Measurements from ENCODE around the gene NGB.

NGB gene

GRCh38 chr14:77225892-77226557 is 45.0 kb downstream of the NGB start:
- DNase-seq: no peak

GRCh38 chr14:77225254-77225653 is 45.8 kb downstream of the NGB start:
- no peak for DNase-seq

DNA sequence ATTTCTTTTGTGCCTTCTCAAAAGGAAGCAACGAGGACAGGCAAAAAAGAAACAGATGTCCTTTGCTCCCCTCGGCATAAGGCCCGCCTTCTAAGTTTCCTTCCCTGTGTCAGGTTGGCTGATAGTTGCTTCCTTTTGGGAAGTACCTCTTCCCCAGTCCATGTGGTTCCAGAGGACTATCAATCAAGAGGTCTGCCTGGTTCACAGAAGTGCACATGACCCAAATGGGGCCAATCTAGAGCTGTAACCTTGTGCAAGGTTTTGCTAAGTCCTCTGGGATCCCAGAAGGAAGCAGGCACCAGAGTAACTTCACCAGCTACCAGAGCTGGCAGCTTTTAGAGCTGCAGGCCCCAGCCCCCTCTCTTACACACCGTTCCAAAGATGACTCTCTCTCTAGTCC is 46.8 kb downstream of the NGB start:
- DNase-seq: no peak

DNA sequence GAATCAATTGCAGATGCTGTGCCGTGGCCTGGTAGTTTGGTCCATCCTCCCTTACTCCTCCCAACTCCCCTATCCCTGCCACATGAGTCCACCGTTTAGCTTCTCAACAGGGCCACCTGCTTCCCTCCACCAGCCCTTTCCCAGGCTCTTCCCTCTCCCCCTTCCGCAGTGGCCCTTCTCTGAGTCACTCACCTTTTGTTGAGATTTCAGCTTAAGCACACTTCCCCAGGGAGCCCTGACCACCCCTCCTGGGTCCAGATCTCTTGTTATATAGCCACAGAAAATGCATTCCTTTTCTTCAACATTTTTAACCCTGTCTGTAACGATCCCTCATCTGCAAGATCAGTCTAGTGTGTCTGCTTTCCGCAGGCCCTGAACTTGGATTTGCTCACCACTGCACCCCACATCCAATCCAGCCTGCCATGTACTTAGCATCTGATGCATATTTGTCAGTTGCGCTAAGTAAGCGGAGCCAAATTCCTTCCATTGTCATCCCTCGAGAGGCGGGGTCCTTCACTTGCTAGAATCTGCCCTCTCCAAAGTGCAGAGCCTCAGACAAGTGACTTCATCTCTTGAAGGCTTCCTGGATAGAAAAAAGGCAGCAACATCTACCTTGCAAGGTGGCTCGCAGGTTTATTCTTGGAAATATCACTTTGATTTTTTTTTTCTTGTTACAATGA is 48.3 kb downstream of the NGB start:
- no peak for DNase-seq

DNA sequence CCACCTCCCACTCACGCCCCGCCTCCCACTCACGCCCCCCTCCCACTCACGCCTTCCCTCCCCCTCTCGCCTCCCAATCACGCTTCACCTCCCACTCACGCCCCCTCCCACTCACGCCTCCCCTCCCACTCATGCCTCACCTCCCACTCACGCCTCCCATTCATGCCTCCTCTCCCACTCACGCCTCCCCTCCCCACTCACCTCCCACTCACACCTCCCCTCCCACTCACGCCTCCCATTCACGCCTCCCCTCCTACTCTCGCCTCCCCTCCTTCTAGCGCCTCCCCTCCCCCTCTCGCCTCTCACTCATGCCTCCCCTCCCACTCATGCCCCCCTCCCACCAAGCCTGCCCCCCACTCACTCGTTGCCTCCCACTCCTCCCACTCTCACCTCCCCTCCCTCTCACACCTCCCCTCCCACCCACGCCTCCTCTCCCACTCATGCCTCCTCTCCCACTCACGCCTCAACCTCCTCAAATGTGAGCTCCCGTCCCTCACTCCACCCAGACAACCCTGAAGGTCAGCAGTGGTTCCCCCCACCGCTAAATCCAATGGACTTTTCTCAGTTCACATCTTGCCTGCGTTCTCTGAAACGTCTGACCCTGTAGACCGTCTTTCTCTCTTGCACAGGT is 49.6 kb downstream of the NGB start:
- DNase-seq: no peak

DNA sequence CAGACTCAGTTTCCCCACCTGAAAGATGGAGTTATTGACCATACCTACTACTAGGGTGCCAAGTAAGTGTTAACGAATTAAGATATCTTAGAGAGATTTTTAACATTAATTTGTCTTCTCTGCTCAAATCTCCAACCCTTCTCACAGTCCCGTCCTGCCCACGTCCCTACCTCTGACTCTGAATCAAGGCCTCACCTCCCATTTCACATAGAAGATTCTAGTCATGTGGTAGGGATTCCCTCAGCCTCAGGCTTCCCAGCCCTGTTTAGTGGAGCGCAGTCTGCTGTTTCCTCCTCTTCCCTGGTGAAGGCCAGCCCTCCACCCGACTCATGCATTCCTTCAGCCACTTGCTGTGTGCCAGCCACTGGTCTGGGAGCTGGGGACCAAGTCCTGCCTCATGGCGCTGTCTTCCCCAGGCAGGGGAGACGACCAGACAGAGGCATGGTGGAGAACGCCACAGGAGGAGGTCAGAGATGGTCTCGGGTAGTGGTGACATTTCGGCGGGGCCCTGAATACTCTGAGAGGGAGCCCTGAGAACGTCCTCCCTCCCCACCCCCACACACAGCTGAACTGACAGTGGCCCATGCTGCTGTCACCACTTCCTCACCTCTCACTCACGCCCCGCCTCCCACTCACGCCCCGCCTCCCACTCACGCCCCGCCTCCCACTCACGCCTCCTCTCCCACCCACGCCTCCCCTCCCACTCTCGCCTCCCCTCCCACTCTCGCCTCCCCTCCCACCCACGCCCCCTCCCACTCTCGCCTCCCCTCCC is 50.6 kb downstream of the NGB start:
- no peak for DNase-seq

DNA sequence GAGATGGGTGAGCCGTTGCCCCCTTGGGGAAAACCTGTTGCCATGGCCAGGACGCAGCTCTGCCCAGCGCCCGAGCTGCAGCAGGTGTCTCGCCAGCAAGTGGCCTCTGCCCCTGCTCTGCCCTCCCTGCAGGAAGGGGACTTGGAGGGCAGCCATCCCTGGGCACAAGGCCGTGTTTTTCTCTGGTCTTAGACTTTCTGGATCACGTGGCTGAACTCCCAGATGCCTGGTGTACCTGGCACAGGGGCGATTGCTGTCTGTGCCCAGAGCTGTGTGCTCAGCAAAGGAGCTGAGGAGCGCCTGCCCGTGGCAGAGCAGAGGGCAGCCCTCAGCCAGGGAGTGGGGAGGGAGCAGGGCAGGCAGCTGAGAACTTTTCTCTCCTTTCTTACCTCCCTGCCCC is 51.4 kb downstream of the NGB start:
- DNase-seq: no peak

- no peak for DNase-seq
Measured at GRCh38 chr14:77217551-77217950, 53.5 kb downstream of the NGB start.
